B cell (primary cell): ENCODE data around the gene RGS6. TPM values are rescaled to one million over a fixed set of nuclear protein-coding genes. Genes with fewer than 3 reads are reported as not detected.

Experiments used
- ATAC-seq: fragments of 200-7000 bp; cut with Tn5 transposase; one replicate; pipeline ENCODE4 v1.10.0; 2021; ENCODE audit warnings: low read depth, mild to moderate bottlenecking, moderate number of reproducible peaks, moderate library complexity
- CTCF ChIA-PET: fragments of 350-600 bp; sonication (Branson Sonifier 250); formaldehyde crosslinking; loops from one replicate; lab custom pipeline; 2021; ENCODE audit warnings: antibody characterized with exemption, inconsistent platforms; lab: Charles Lee
- POLR2A ChIA-PET: fragments of 350-600 bp; sonication (Branson Sonifier 250); formaldehyde crosslinking; loops from one replicate; lab custom pipeline; 2021; ENCODE audit warnings: antibody characterized with exemption; lab: Charles Lee
- DNase-seq: peaks from one replicate; pipeline ENCODE4 v3.0.0; 2013
- H2AFZ ChIP-seq: 2 replicates; pipeline ENCODE4 v1.6.1; 2012; ENCODE audit warnings: mild to moderate bottlenecking, low read depth, low read length; ENCODE audit not compliant: insufficient read depth, poor library complexity, severe bottlenecking
- H3K27ac ChIP-seq, 2 donors: 1 replicate in 1 of 2; 2 replicates in 1 of 2; pipeline ENCODE4 v1.5.1; 2012 to 2013; ENCODE audit warnings: low read length in 2 of 2, mild to moderate bottlenecking in 2 of 2, moderate library complexity in 1 of 2
- H3K27me3 ChIP-seq, 4 experiments: fragments of 200-600 bp in 1 of 4; sonication (generic) in 1 of 4; replicated peaks in 1 of 4; 1 replicate in 2 of 4; 2 replicates in 2 of 4; pipeline versions ENCODE4 v1.6.1 to v1.7.0; 2013 to 2016; ENCODE audit warnings: low read length in 3 of 4, mild to moderate bottlenecking in 2 of 4, mixed read lengths in 1 of 4, moderate library complexity in 1 of 4; ENCODE audit not compliant: insufficient read depth in 4 of 4, control insufficient read depth in 3 of 4; ENCODE audit errors: control extremely low read depth in 1 of 4
- H3K36me3 ChIP-seq, 2 experiments: replicated peaks in 1 of 2; 1 replicate in 1 of 2; 2 replicates in 1 of 2; pipeline versions ENCODE4 v1.6.1 to v1.7.1; 2013; ENCODE audit warnings: low read length in 1 of 2; ENCODE audit not compliant: insufficient read depth in 2 of 2, control insufficient read depth in 1 of 2; ENCODE audit errors: control extremely low read depth in 1 of 2, extremely low read depth in 1 of 2
- H3K4me1 ChIP-seq, 2 donors: fragments of 200-600 bp in 1 of 2; sonication (generic) in 1 of 2; 1 replicate in 1 of 2; 2 replicates in 1 of 2; pipeline versions ENCODE4 v1.5.1 to v1.6.1; 2013 to 2017; ENCODE audit warnings: low read length in 2 of 2; ENCODE audit not compliant: control insufficient read depth in 2 of 2, insufficient read depth in 2 of 2
- H3K4me2 ChIP-seq: replicated peaks from 2 replicates; pipeline ENCODE3; 2012; ENCODE audit warnings: mild to moderate bottlenecking, low read depth, low read length; ENCODE audit not compliant: poor library complexity, severe bottlenecking
- H3K4me3 ChIP-seq, 5 experiments: fragments of 200-600 bp in 1 of 5; sonication (generic) in 1 of 5; 1 replicate in 3 of 5; 2 replicates in 2 of 5; pipeline versions ENCODE4 v1.5.1 to v1.7.0; 2011 to 2016; ENCODE audit warnings: low read length in 4 of 5, mild to moderate bottlenecking in 4 of 5, low read depth in 2 of 5, control low read depth in 1 of 5, moderate library complexity in 1 of 5; ENCODE audit not compliant: insufficient read depth in 1 of 5; ENCODE audit errors: control extremely low read depth in 1 of 5, extremely low read depth in 1 of 5
- H3K79me2 ChIP-seq: fragments of 200-600 bp; sonication (generic); one replicate; pipeline ENCODE4 v1.6.0; 2016; ENCODE audit warnings: low read length; ENCODE audit not compliant: control insufficient read depth, insufficient read depth
- H3K9ac ChIP-seq: fragments of 200-600 bp; sonication (generic); 2 replicates; pipeline ENCODE4 v1.6.1; 2017; ENCODE audit warnings: mild to moderate bottlenecking, low read length, moderate library complexity
- H3K9me3 ChIP-seq, 3 donors: one replicate each; pipeline versions ENCODE4 v1.6.1 to v1.7.1; 2013; ENCODE audit warnings: low read length in 2 of 3; ENCODE audit not compliant: control insufficient read depth in 2 of 3, insufficient read depth in 1 of 3; ENCODE audit errors: control extremely low read depth in 1 of 3
- H4K20me1 ChIP-seq: 2 replicates; pipeline ENCODE4 v1.6.0; 2012; ENCODE audit warnings: mild to moderate bottlenecking, low read length; ENCODE audit not compliant: insufficient read depth, control insufficient read depth, poor library complexity, severe bottlenecking
- H3K27ac Mint-ChIP-seq: one replicate; pipeline ENCODE4 v1.8.0; 2021; ENCODE audit warnings: mixed read lengths
- H3K27me3 Mint-ChIP-seq: one replicate; pipeline ENCODE4 v1.8.0; 2021; ENCODE audit warnings: mixed read lengths
- H3K4me1 Mint-ChIP-seq: one replicate; pipeline ENCODE4 v1.8.0; 2021; ENCODE audit warnings: mixed read lengths
- H3K4me3 Mint-ChIP-seq: one replicate; pipeline ENCODE4 v1.8.0; 2021; ENCODE audit warnings: mixed read lengths
- H3K9me3 Mint-ChIP-seq: one replicate; pipeline ENCODE4 v1.8.0; 2022; ENCODE audit warnings: mixed read lengths; ENCODE audit not compliant: insufficient read depth
- CTCF ChIP-seq: fragments of 200-600 bp; IDR thresholded peaks from one replicate; pipeline ENCODE4 v1.8.0; 2022; ENCODE audit warnings: antibody characterized with exemption, mild to moderate bottlenecking
- EZH2 ChIP-seq: IDR thresholded peaks from 2 replicates; pipeline ENCODE4 v1.6.1; 2012; ENCODE audit warnings: borderline replicate concordance, low read depth, mild to moderate bottlenecking, moderate library complexity, low read length; ENCODE audit not compliant: insufficient read depth, poor library complexity, severe bottlenecking
- WGBS: methylation state at CpG from one replicate; pipeline ENCODE4 v1.1.5; 2013; ENCODE audit warnings: missing lambda C conversion rate; ENCODE audit not compliant: insufficient coverage; 5-methylcytosine and 5-hydroxymethylcytosine counted together
- intact Hi-C: fragments of 100-400 bp; cut with micrococcal nuclease; formaldehyde crosslinking; loops from one replicate; pipeline ENCODE4 v1.10.0; 2022
- polyA plus RNA-seq: library from polyadenylated mRNA; depleted of rRNA; stranded (reverse); fragments of >200 nt; gene quantifications from 2 replicates; pipeline ENCODE4 v1.2.3, GENCODE V29; 2012
- total RNA-seq, 2 donors: library from RNA; stranded (reverse); fragments of 120-200 nt in 1 of 2; gene quantifications; 1 replicate in 1 of 2; 2 replicates in 1 of 2; pipeline versions ENCODE4 v1.2.3 to v1.2.4, GENCODE V29; 2013 to 2022

The RGS6 gene
- total and polyA plus RNA-seq, 2 donors (not counting 1 experiment from before 2014, with no cell fraction given), result 0.07 TPM; not detected in 1

- ChIA-PET CTCF (interaction anchor here (0.6 kb wide), 1 partner anchor 216 kb away, joined by 3 read pairs; no protein-coding TSS in a partner anchor), POLR2A (no interaction called here)
- Histone ChIP-seq H3K9ac (no peak overlapping the region), H3K36me3 (no peaks in the 10 kb centered on the region), H3K27ac (no peak overlapping the region), H3K4me1 (peaks cover 27 to 38% of the 10 kb centered on the region in 2 donors), H3K9me3 (peaks cover 0 to 10% (median 0%) of the 10 kb centered on the region in 3 donors), H3K4me3 (no peak overlapping the region), H2AFZ (no peak overlapping the region), H3K4me2 (no peak overlapping the region), H3K27me3 (peaks cover 0 to 11% (median 0%) of the 10 kb centered on the region in 4 experiments), H4K20me1 (no peaks in the 10 kb centered on the region), H3K79me2 (no peaks in the 10 kb centered on the region)
- no peak for DNase-seq
- H3K27ac Mint-ChIP-seq, result no peak overlapping the region
- no peaks in the 10 kb centered on the region for H3K9me3 Mint-ChIP-seq
- ATAC-seq, result no peak
- peaks cover 10% of the 10 kb centered on the region for H3K27me3 Mint-ChIP-seq
- TF ChIP-seq CTCF (no peak), EZH2 (no peak)
- intact Hi-C loops, result loop anchor here (5.0 to 10.0 kb wide), 2 partner anchors 83 to 295 kb away; partner anchors contain the start of gene DPF3
- H3K4me1 Mint-ChIP-seq, result peaks cover 44% of the 10 kb centered on the region
- no peak overlapping the region for H3K4me3 Mint-ChIP-seq
- 75% methylated on average over 7 of the region's 16 CpGs for WGBS
Observed at GRCh38 chr14:72599579-72600470, 667.6 kb downstream of the RGS6 start.
